ENCODE data around the gene ZNF765.
"Not testable (repeated sequence)": the region's sequence is repeated elsewhere in the genome, so short reads cannot be mapped to it uniquely, and the experiment has no call there.

DNA sequence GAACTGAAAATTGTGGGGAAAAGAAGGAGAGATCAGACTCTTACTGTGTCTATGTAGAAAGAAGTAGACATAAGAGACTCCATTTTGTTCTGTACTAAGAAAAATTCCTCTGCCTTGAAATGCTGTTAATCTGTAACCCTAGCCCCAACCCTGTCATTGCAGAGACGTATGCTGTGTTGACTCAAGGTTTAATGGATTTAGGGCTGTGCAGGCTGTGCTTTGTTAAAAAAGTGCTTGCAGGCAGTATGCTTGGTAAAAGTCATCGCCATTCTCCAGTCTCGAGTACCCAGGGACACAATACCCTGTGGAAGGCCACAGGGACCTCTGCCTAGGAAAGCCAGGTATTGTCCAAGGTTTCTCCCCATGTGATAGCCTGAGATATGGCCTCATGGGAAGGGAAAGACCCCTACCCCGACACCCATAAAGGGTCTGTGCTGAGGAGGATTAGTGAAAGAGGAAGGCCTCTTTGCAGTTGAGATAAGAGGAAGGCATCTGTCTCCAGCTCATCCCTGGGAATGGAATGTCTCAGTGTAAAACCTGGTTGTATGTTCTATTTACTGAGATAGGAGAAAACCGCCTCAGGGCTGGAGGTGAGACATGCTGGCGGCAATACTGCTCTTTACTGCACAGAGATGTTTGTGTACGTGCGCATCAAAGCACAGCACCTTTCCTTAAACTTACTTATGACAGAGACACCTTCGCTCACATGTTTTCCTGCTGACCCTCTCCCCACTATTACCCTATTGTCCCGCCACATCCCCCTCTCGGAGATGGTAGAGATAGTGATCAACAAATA, 25.8 kb downstream of the ZNF765 start:
- not testable (repeated sequence) for TF ChIP-seq CTCF, POLR2AphosphoS5, POLR2A (IDR thresholded peaks at IDR 0.05)
